Neutrophil (primary cell): ENCODE results near the gene POLR2A.

Experiments used
- H3K27ac ChIP-seq: fragments of 200-600 bp; sonication (generic); 2 replicates; pipeline ENCODE4 v1.5.1; 2016; ENCODE audit warnings: mild to moderate bottlenecking, moderate library complexity
- H3K27me3 ChIP-seq: fragments of 200-600 bp; sonication (generic); 2 replicates; pipeline ENCODE4 v1.6.0; 2016; ENCODE audit warnings: mild to moderate bottlenecking
- H3K36me3 ChIP-seq: fragments of 200-600 bp; sonication (generic); 2 replicates; pipeline ENCODE4 v1.5.1; 2017
- H3K4me1 ChIP-seq, 2 experiments: fragments of 200-600 bp in 1 of 2; sonication (generic) in 1 of 2; 1 replicate in 1 of 2; 2 replicates in 1 of 2; pipeline versions ENCODE4 v1.5.1 to v1.6.1; 2013 to 2016; ENCODE audit warnings: low read depth in 1 of 2, low read length in 1 of 2, mild to moderate bottlenecking in 1 of 2, moderate library complexity in 1 of 2; ENCODE audit not compliant: control insufficient read depth in 1 of 2, insufficient read depth in 1 of 2
- H3K4me3 ChIP-seq, 2 experiments: fragments of 200-600 bp in 1 of 2; sonication (generic) in 1 of 2; 1 replicate in 1 of 2; 2 replicates in 1 of 2; pipeline ENCODE4 v1.5.1; 2013 to 2016; ENCODE audit warnings: low read depth in 1 of 2, low read length in 1 of 2, mild to moderate bottlenecking in 1 of 2, moderate library complexity in 1 of 2
- H3K9me3 ChIP-seq: fragments of 200-600 bp; sonication (generic); 2 replicates; pipeline ENCODE4 v1.5.1; 2016
- CTCF ChIP-seq: fragments of 200-600 bp; sonication (generic); IDR thresholded peaks from 2 replicates; pipeline ENCODE4 v1.5.1; 2016; ENCODE audit warnings: antibody characterized with exemption

Gene POLR2A

GRCh38 chr17:7538050-7538449 lies 53.9 kb downstream of the POLR2A start:
- H3K27me3 ChIP-seq, result no peaks in the 10 kb centered on the region
- H3K9me3 ChIP-seq, result no peaks in the 10 kb centered on the region
- no peak for TF ChIP-seq CTCF
- H3K4me1 ChIP-seq, result no peaks in the 10 kb centered on the region
- no peak overlapping the region for H3K27ac ChIP-seq
- no peak overlapping the region for H3K4me3 ChIP-seq
- no peaks in the 10 kb centered on the region for H3K36me3 ChIP-seq

- Histone ChIP-seq H3K27me3 (peaks cover 6% of the 10 kb centered on the region), H3K9me3 (no peaks in the 10 kb centered on the region), H3K27ac (no peak overlapping the region), H3K4me3 (no peak overlapping the region), H3K4me1 (no peaks in the 10 kb centered on the region), H3K36me3 (no peaks in the 10 kb centered on the region)
- TF ChIP-seq CTCF, result no peak
These were observed 54.9 kb downstream of the POLR2A start for GRCh38 chr17:7538891-7539545.

GRCh38 chr17:7541074-7541621 lies 57.0 kb downstream of the POLR2A start:
- no peak for TF ChIP-seq CTCF
- Histone ChIP-seq H3K4me3 (no peak overlapping the region), H3K36me3 (no peaks in the 10 kb centered on the region), H3K27ac (no peak overlapping the region), H3K9me3 (no peaks in the 10 kb centered on the region), H3K4me1 (no peaks in the 10 kb centered on the region), H3K27me3 (peaks cover 8% of the 10 kb centered on the region)

GRCh38 chr17:7544911-7545310 lies 60.7 kb downstream of the POLR2A start:
- Histone ChIP-seq H3K27me3 (peaks cover 36% of the 10 kb centered on the region), H3K9me3 (no peaks in the 10 kb centered on the region), H3K27ac (no peak overlapping the region), H3K36me3 (no peaks in the 10 kb centered on the region), H3K4me3 (no peak overlapping the region), H3K4me1 (peaks cover 14 to 18% of the 10 kb centered on the region in 2 experiments)
- no peak for TF ChIP-seq CTCF

GRCh38 chr17:7548585-7549400 lies 64.6 kb downstream of the POLR2A start, which contains the start of gene TNFSF12:
Gene TNFSF12 (plus strand): TSS chr17:7549058. CDS start chr17:7549154, 96 bp downstream.
- Histone ChIP-seq H3K4me3 (peak within 1 kb of the TSS; percentile 57 to 72), H3K9me3 (no peaks in the 10 kb centered on the region), H3K36me3 (no peaks in the 10 kb centered on the region), H3K27me3 (peaks cover 39% of the 10 kb centered on the region), H3K27ac (peak within 1 kb of the TSS; percentile 75), H3K4me1 (peaks cover 28 to 37% of the 10 kb centered on the region in 2 experiments)
- TF ChIP-seq CTCF, result no peak
